Hematopoietic multipotent progenitor cell treated with erythropoietin and hydrocortisone succinate and interleukin-3 and kit ligand, for 6 days (in vitro differentiated cells): ENCODE results near the gene PRXL2C.
"Not testable (repeated sequence)": the region's sequence is repeated elsewhere in the genome, so short reads cannot be mapped to it uniquely, and the experiment has no call there.

ENCODE experiments used
- DNase-seq: peaks from one replicate; pipeline ENCODE4 v3.0.0-alpha.2; 2015

Gene PRXL2C

GRCh38 chr9:96649620-96650324, 5.3 kb downstream of the PRXL2C start:
- no peak for DNase-seq

GRCh38 chr9:96646081-96646991, 8.8 kb downstream of the PRXL2C start:
- peak; percentile 70 for DNase-seq

- peak; percentile 63 for DNase-seq
Observed at GRCh38 chr9:96644137-96644536, 11.0 kb downstream of the PRXL2C start.

DNA sequence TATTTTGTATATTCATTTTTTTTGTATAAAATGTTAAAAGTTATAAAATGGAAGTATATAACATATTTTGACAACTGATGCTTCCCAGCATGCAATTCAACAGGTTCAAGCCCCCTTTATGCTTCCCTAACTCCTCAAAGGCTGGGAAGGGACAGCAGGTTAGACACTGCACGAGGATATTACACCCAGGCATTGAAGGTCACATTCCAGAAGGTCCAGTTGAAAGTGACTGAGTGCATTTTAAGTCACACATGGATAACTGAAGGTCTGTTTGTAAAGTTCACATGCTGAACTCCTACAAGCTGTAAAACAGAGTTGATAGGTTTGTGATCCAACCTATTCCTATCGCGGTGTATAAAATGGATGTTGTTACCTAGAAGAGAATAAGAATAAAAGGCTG, 13.6 kb downstream of the PRXL2C start:
- DNase-seq: no peak

GRCh38 chr9:96638606-96639364, 16.3 kb downstream of the PRXL2C start:
- DNase-seq: no peak

DNA sequence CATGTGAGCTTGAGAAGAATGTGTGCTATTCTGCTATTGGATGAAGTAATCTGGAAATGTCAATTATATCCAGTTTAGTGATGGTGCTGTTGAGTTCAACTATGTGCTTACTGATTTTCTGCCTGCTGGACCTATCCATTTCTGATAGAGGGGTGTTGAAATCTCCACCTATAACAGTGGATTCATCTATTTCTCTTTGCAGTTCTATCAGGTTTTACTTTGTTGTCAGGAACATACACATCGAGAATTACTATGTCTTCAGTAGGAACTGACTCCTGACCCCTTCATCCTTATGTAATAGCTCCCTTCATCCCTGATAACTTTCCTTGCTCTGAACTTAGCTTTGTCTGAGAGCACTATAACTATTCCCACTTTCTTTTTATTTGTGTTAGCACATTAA, 18.7 kb downstream of the PRXL2C start:
- no peak for DNase-seq

- not testable (repeated sequence) for DNase-seq
Observed at GRCh38 chr9:96633579-96633978, 21.5 kb downstream of the PRXL2C start.

GRCh38 chr9:96626912-96627311, 28.2 kb downstream of the PRXL2C start:
- DNase-seq: no peak

- DNase-seq: peak; percentile 41
Observed at GRCh38 chr9:96621618-96622017, 33.5 kb downstream of the PRXL2C start.

DNA sequence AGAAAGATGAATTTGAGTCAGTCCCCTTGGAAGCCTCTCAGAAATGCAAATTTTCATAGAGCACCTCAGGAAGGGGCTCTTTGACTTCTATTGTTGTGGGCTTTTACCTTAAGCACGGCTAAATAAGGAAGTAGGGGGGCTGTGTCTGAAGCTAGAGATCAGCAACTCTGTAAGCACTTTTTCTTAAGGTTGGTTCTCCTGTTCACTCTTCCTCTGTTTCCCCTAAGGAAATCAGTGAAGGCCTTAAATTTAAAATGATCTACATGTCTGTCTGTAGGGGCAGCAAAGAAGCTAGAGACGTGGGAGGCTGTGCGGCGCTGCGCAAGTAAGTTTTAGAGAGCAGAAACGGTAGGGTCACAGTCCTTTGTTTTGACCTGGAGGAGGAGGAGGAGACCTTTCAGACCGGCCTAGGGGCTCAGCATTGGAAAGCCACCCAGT, 34.3 kb downstream of the PRXL2C start:
- peak; percentile 15 for DNase-seq

GRCh38 chr9:96620181-96620514, 35.0 kb downstream of the PRXL2C start:
- no peak for DNase-seq

- DNase-seq: peak; percentile 88
Observed at GRCh38 chr9:96619491-96620180, 35.5 kb downstream of the PRXL2C start, which contains the start of gene CDC14B. Gene CDC14B, minus strand, starts transcription at chr9:96619843. Its CDS starts 465 bp downstream, at chr9:96619378.

DNA sequence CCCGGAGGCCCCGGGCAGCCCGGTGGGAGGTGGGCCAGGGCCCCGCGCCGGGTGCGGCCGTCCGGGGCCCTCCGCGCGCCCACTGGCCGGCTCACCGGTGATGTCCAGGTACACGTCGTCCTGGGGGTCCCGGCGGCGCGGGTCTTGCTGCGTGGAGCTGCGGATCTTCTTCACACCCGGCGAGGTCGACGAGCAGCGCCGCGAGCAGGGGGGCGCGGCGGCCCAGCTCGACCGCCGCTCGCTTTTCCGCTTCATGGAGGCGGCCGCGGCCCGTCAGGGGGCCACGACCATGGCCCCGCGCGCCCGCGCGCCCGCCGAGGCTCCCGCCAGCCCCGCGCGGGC, 36.0 kb downstream of the PRXL2C start:
- DNase-seq: no peak

- peak; percentile 22 for DNase-seq
Observed at GRCh38 chr9:96618209-96619123, 36.7 kb downstream of the PRXL2C start.

- DNase-seq: no peak
Observed at GRCh38 chr9:96617439-96618185, 37.5 kb downstream of the PRXL2C start.

- no peak for DNase-seq
Observed at GRCh38 chr9:96616817-96617438, 38.2 kb downstream of the PRXL2C start.

GRCh38 chr9:96615411-96615810, 39.7 kb downstream of the PRXL2C start:
- no peak for DNase-seq

GRCh38 chr9:96614664-96615063, 40.5 kb downstream of the PRXL2C start:
- DNase-seq: not testable (repeated sequence)

GRCh38 chr9:96612966-96613589, 42.0 kb downstream of the PRXL2C start:
- DNase-seq: no peak
